Keratinocyte (primary cell): ENCODE data around the gene FABP1. TPM values are rescaled to one million over a fixed set of nuclear protein-coding genes. Genes with fewer than 3 reads are reported as not detected.

Experiments used
- DNase-seq: peaks from one replicate; pipeline ENCODE4 v3.0.0-alpha.2; 2011; ENCODE audit warnings: low read depth, missing footprints, low spot score
- FAIRE-seq: peaks from 2 replicates; lab custom pipeline; 2011; peaks lifted over from hg19 to GRCh38; lab: Jason Lieb, UNC
- H2AFZ ChIP-seq: 2 replicates; pipeline ENCODE4 v1.6.0; 2012; ENCODE audit warnings: low read length, control low read depth, inconsistent platforms; ENCODE audit not compliant: control insufficient read depth
- H3K27ac ChIP-seq: 2 replicates; pipeline ENCODE4 v1.5.1; 2011; ENCODE audit warnings: low read length; ENCODE audit not compliant: control insufficient read depth, insufficient read depth
- H3K27me3 ChIP-seq: 3 replicates; pipeline ENCODE4 v1.6.0; 2011; ENCODE audit warnings: low read length; ENCODE audit not compliant: control insufficient read depth, insufficient read depth; ENCODE audit errors: extremely low read depth
- H3K36me3 ChIP-seq, 2 experiments: 2 replicates in 1 of 2; 3 replicates in 1 of 2; pipeline ENCODE4 v1.5.1; 2011; ENCODE audit warnings: low read length in 2 of 2, mild to moderate bottlenecking in 1 of 2; ENCODE audit not compliant: control insufficient read depth in 2 of 2, insufficient read depth in 2 of 2; ENCODE audit errors: extremely low read depth in 1 of 2
- H3K4me1 ChIP-seq: 3 replicates; pipeline ENCODE4 v1.5.1; 2011; ENCODE audit warnings: low read length; ENCODE audit not compliant: control insufficient read depth, insufficient read depth; ENCODE audit errors: extremely low read depth
- H3K4me2 ChIP-seq: 3 replicates; pipeline ENCODE4 v1.6.0; 2011; ENCODE audit warnings: low read depth, low read length; ENCODE audit not compliant: control insufficient read depth, insufficient read depth; ENCODE audit errors: extremely low read depth
- H3K4me3 ChIP-seq, 3 experiments: fragments of 200-600 bp in 1 of 3; sonication (generic) in 1 of 3; 2 replicates in 2 of 3; 3 replicates in 1 of 3; pipeline ENCODE4 v1.5.1; 2011 to 2016; ENCODE audit warnings: low read length in 3 of 3, mild to moderate bottlenecking in 3 of 3, control low read depth in 2 of 3, inconsistent platforms in 1 of 3, low read depth in 1 of 3, mixed read lengths in 1 of 3, mixed run types in 1 of 3, moderate library complexity in 1 of 3; ENCODE audit not compliant: control insufficient read depth in 2 of 3, insufficient read depth in 2 of 3; ENCODE audit errors: extremely low read depth in 1 of 3
- H3K79me2 ChIP-seq: 2 replicates; pipeline ENCODE4 v1.6.0; 2012; ENCODE audit warnings: low read length; ENCODE audit not compliant: control insufficient read depth, insufficient read depth
- H3K9ac ChIP-seq: 3 replicates; pipeline ENCODE4 v1.6.0; 2011; ENCODE audit warnings: low read length; ENCODE audit not compliant: control insufficient read depth, insufficient read depth; ENCODE audit errors: extremely low read depth
- H3K9me1 ChIP-seq: 3 replicates; pipeline ENCODE4 v1.6.0; 2011; ENCODE audit warnings: low read length; ENCODE audit not compliant: control insufficient read depth, insufficient read depth; ENCODE audit errors: extremely low read depth
- H3K9me3 ChIP-seq: 2 replicates; pipeline ENCODE4 v1.5.1; 2012; ENCODE audit warnings: low read depth, low read length; ENCODE audit not compliant: control insufficient read depth
- H4K20me1 ChIP-seq: 3 replicates; pipeline ENCODE4 v1.6.0; 2011; ENCODE audit warnings: low read length; ENCODE audit not compliant: control insufficient read depth, insufficient read depth; ENCODE audit errors: extremely low read depth
- EZH2 ChIP-seq: IDR thresholded peaks from one replicate; pipeline ENCODE4 v1.6.1; 2012; ENCODE audit warnings: inconsistent platforms, mild to moderate bottlenecking, low read length, moderate library complexity
- dilution Hi-C: fragments of 300-500 bp; cut with MboI; formaldehyde crosslinking; loops from one replicate; pipeline ENCODE4 v1.7.0; 2020; ENCODE audit warnings: low sequenced_read_pairs; ENCODE audit not compliant: extremely low pct_ligation_motif_present
- polyA plus RNA-seq, 5 experiments: library from polyadenylated mRNA; depleted of rRNA in 3 of 5; stranded (reverse) in 3 of 5; stranded (forward) in 1 of 5; unstranded in 1 of 5; fragments of >200 nt; gene quantifications; 1 replicate in 1 of 5; 2 replicates in 3 of 5; 3 replicates in 1 of 5; pipeline versions ENCODE4 v1.2.1 to v1.2.3, GENCODE V29; 2011 to 2012; ENCODE audit warnings: missing spikeins in 2 of 5, low read depth in 1 of 5, low replicate concordance in 1 of 5
- TF ChIP-seq, protein P1 (sequence below), 3 experiments: IDR thresholded peaks in 1 of 3; conservative IDR thresholded peaks in 1 of 3; optimal IDR thresholded peaks in 1 of 3; 2 replicates in 2 of 3; 3 replicates in 1 of 3; pipeline versions ENCODE3 to v1.5.1; 2011; ENCODE audit warnings: low read length in 3 of 3, mild to moderate bottlenecking in 3 of 3, moderate library complexity in 2 of 3, control low read depth in 1 of 3, inconsistent platforms in 1 of 3; ENCODE audit not compliant: insufficient read depth in 2 of 3; ENCODE audit errors: extremely low read depth in 1 of 3

FABP1 gene
- polyA plus RNA-seq, 1 donor (not counting 4 experiments of a cell fraction or from before 2014, with no cell fraction given), result not detected

DNA sequence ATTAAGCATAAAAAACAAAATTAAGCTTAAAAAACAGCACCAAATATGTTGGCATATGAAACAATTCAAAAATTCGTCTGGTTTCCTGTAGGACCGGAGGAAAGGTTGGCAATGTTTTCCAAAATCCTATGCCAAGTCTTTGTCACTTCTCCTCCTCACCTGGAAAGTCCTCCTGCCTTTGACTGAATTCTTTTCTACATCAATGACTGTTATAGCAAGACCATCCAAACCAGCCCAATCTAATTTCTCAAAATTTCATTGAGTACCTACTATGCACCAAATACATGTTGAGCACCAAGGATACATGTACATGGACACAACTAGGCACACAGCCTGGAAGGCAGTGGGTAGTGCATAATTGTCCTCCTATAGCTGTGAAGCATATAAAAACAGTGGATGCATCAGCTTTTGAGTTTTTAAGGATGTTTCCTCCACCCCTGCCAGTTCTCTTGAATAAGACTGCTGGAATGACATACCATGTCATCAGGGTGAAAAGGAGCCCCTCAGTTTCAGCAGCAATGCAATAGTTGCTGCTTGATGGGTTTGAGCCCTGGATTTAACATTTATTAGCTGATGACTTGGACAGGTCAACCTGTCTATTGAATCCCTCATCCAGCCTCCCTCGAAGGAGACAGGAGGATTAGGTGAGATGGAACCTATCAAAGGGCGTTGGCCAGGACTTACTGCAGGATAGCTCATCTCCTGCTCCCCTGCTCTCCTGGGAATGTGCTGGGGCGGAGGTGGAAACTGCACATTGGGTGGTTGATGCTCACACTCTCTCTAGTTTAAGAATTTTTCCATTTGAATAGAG, 4.5 kb downstream of the FABP1 start:
- Histone ChIP-seq H3K4me2 (no peak overlapping the region), H2AFZ (no peak overlapping the region), H3K9me3 (no peaks in the 10 kb centered on the region), H3K36me3 (no peaks in the 10 kb centered on the region), H3K4me3 (no peak overlapping the region), H3K9me1 (no peaks in the 10 kb centered on the region), H3K79me2 (no peaks in the 10 kb centered on the region), H3K4me1 (no peaks in the 10 kb centered on the region), H4K20me1 (no peaks in the 10 kb centered on the region), H3K27ac (no peak overlapping the region), H3K9ac (no peak overlapping the region), H3K27me3 (peaks cover 3% of the 10 kb centered on the region)
- dilution Hi-C loops, result no loop called here
- FAIRE-seq, result no peak
- no peak for DNase-seq
- TF ChIP-seq, protein P1, sequence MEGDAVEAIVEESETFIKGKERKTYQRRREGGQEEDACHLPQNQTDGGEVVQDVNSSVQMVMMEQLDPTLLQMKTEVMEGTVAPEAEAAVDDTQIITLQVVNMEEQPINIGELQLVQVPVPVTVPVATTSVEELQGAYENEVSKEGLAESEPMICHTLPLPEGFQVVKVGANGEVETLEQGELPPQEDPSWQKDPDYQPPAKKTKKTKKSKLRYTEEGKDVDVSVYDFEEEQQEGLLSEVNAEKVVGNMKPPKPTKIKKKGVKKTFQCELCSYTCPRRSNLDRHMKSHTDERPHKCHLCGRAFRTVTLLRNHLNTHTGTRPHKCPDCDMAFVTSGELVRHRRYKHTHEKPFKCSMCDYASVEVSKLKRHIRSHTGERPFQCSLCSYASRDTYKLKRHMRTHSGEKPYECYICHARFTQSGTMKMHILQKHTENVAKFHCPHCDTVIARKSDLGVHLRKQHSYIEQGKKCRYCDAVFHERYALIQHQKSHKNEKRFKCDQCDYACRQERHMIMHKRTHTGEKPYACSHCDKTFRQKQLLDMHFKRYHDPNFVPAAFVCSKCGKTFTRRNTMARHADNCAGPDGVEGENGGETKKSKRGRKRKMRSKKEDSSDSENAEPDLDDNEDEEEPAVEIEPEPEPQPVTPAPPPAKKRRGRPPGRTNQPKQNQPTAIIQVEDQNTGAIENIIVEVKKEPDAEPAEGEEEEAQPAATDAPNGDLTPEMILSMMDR (optimal IDR thresholded peaks at IDR 0.05 in 1 of 3, IDR thresholded peaks at IDR 0.05 in 1 of 3, conservative IDR thresholded peaks at IDR 0.05 in 1 of 3; ENCODE audit: extremely low read depth in 1 of 3, insufficient read depth in 2 of 3, low read length in 3 of 3), result no peak
- TF ChIP-seq EZH2, result no peak

DNA sequence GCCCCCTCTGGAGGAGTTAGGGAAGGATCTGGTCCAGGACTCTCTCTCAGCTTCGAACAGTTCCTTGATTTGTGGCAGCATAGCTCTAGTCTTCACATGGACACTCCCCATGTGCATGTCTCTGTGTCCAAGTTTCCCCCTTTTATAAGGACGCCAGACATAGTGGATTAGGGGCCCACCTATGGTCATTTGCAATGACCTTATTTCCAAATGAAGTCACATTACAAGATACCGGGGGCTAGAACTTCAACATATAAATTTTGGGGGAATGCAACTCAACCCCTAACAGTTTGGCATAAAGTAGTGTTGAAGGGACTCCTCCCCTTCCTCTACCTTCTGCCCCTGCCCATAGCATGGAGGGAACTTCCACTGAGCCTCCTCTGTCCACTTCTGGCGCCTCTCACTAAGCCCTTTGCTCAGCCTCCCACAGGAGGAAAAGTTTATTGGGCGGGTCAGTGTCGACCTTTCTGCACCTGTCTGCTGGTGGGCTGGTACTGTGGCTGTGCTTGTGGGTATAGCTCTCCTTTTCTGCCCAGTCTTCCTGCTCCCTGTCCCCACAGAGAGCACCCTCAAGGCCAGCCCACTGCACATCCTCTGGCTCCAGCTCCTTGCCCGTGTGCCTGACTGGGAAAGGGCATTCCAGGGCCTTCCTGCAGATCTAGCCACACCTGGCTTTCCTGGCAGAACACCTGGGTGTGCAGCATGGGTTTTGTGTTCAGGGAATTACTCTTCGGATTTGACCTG, 5.5 kb downstream of the FABP1 start:
- H3K9me3 ChIP-seq, result no peaks in the 10 kb centered on the region
- peaks cover 3% of the 10 kb centered on the region for H3K27me3 ChIP-seq
- no peak overlapping the region for H3K27ac ChIP-seq
- no peak overlapping the region for H3K4me2 ChIP-seq
- H4K20me1 ChIP-seq, result no peaks in the 10 kb centered on the region
- no peak overlapping the region for H3K4me3 ChIP-seq
- H3K79me2 ChIP-seq, result no peaks in the 10 kb centered on the region
- H3K4me1 ChIP-seq, result no peaks in the 10 kb centered on the region
- DNase-seq, result no peak
- H2AFZ ChIP-seq, result no peak overlapping the region
- FAIRE-seq, result no peak
- no peaks in the 10 kb centered on the region for H3K9me1 ChIP-seq
- dilution Hi-C loops, result no loop called here
- TF ChIP-seq, protein P1 (optimal IDR thresholded peaks at IDR 0.05 in 1 of 3, IDR thresholded peaks at IDR 0.05 in 1 of 3, conservative IDR thresholded peaks at IDR 0.05 in 1 of 3; ENCODE audit: extremely low read depth in 1 of 3, insufficient read depth in 2 of 3, low read length in 3 of 3), result no peak
- TF ChIP-seq EZH2, result no peak
- no peak overlapping the region for H3K9ac ChIP-seq
- H3K36me3 ChIP-seq, result no peaks in the 10 kb centered on the region
